HG03432 (cell line): ENCODE measurements around the gene CENPP.

Experiments
- ATAC-seq: cut with Tn5 transposase; IDR thresholded peaks from one replicate; pipeline ENCODE4 v1.9.1; 2021; ENCODE audit warnings: mild to moderate bottlenecking, moderate library complexity; ENCODE audit not compliant: unreplicated experiment

Gene CENPP

GRCh38 chr9:92503156-92503555, 177.4 kb downstream of the CENPP start:
- no peak for ATAC-seq

- no peak for ATAC-seq
These were observed 179.1 kb downstream of the CENPP start for GRCh38 chr9:92504881-92505280.

- no peak for ATAC-seq
These were observed 180.6 kb downstream of the CENPP start for GRCh38 chr9:92506184-92506857.

GRCh38 chr9:92507005-92507404, 181.3 kb downstream of the CENPP start:
- ATAC-seq = no peak

- no peak for ATAC-seq
These were observed 181.7 kb downstream of the CENPP start for GRCh38 chr9:92507496-92507895.

- ATAC-seq = no peak
These were observed 182.5 kb downstream of the CENPP start for GRCh38 chr9:92508018-92508820.

GRCh38 chr9:92509050-92509449, 183.3 kb downstream of the CENPP start:
- ATAC-seq = no peak

GRCh38 chr9:92510747-92511146, 185.0 kb downstream of the CENPP start:
- ATAC-seq = no peak

- ATAC-seq = no peak
These were observed 186.9 kb downstream of the CENPP start for GRCh38 chr9:92512622-92513021.

GRCh38 chr9:92513349-92513748, 187.6 kb downstream of the CENPP start:
- no peak for ATAC-seq

GRCh38 chr9:92514635-92515034, 188.9 kb downstream of the CENPP start:
- no peak for ATAC-seq

- ATAC-seq = no peak
These were observed 190.8 kb downstream of the CENPP start for GRCh38 chr9:92516521-92516920.

- no peak for ATAC-seq
These were observed 191.3 kb downstream of the CENPP start for GRCh38 chr9:92517046-92517445.

GRCh38 chr9:92518199-92518598, 192.4 kb downstream of the CENPP start:
- ATAC-seq = no peak

GRCh38 chr9:92520837-92521236, 195.1 kb downstream of the CENPP start:
- ATAC-seq = no peak

- ATAC-seq = no peak
These were observed 197.5 kb downstream of the CENPP start for GRCh38 chr9:92522983-92523970.

GRCh38 chr9:92524881-92525280, 199.1 kb downstream of the CENPP start:
- no peak for ATAC-seq

- ATAC-seq = no peak
These were observed 199.6 kb downstream of the CENPP start for GRCh38 chr9:92525306-92525705.

- ATAC-seq = no peak
These were observed 201.6 kb downstream of the CENPP start for GRCh38 chr9:92527291-92527828.

- ATAC-seq = no peak
These were observed 202.2 kb downstream of the CENPP start for GRCh38 chr9:92527832-92528521.
